Left lobe of liver (tissue), 2 donors: ENCODE data around the gene PHOX2B. TPM values are rescaled to one million over a fixed set of nuclear protein-coding genes. Genes with fewer than 3 reads are reported as not detected.
"Not testable (repeated sequence)": the region's sequence is repeated elsewhere in the genome, so short reads cannot be mapped to it uniquely, and the experiment has no call there.

Experiments used
- ATAC-seq: fragments of 200-7000 bp; cut with Tn5 transposase; one replicate; pipeline ENCODE4 v1.9.1; 2020; ENCODE audit warnings: mild to moderate bottlenecking, moderate library complexity
- DNase-seq: peaks from one replicate; pipeline ENCODE4 v3.0.0-alpha.2; 2020; ENCODE audit warnings: low spot score
- total RNA-seq: library from RNA; stranded (reverse); gene quantifications from one replicate; pipeline ENCODE4 v1.2.1, GENCODE V29; 2021
- donor health status: DM: no; HTN: no; CAD: no; lungs with moderate emphysema.
- donor health status: DM: no; HTN: yes; CAD: no.

PHOX2B gene
- total RNA-seq, 1 donor from 2014 or later, result not detected

GRCh38 chr4:41749631-41750039, 1.1 kb upstream of the PHOX2B start:
- ATAC-seq (no peak), DNase-seq (no peak)

- DNase-seq, result no peak
These were observed 403 bp downstream of the PHOX2B start for GRCh38 chr4:41748074-41748570.

GRCh38 chr4:41747230-41748055, 1.1 kb downstream of the PHOX2B start:
- ATAC-seq, result no peak
- no peak for DNase-seq

More at GRCh38 chr4:41748074-41748570, 403 bp downstream of the PHOX2B start:
- no peak for ATAC-seq

GRCh38 chr4:41746440-41747229, 1.9 kb downstream of the PHOX2B start:
- ATAC-seq (no peak), DNase-seq (no peak)

GRCh38 chr4:41746025-41746439, 2.5 kb downstream of the PHOX2B start:
- ATAC-seq (no peak), DNase-seq (no peak)

GRCh38 chr4:41745292-41746024, 3.1 kb downstream of the PHOX2B start:
- ATAC-seq (no peak), DNase-seq (no peak)

- DNase-seq, result no peak
- no peak for ATAC-seq
These were observed 3.8 kb downstream of the PHOX2B start for GRCh38 chr4:41744572-41745291.

- DNase-seq (no peak), ATAC-seq (no peak)
These were observed 7.2 kb downstream of the PHOX2B start for GRCh38 chr4:41741354-41741753.

- not testable (repeated sequence) for ATAC-seq, DNase-seq
These were observed 11.0 kb downstream of the PHOX2B start for GRCh38 chr4:41737491-41737890.

GRCh38 chr4:41734371-41734770, 14.2 kb downstream of the PHOX2B start:
- DNase-seq (no peak), ATAC-seq (no peak)

GRCh38 chr4:41731569-41732126, 16.9 kb downstream of the PHOX2B start:
- ATAC-seq, result no peak
- DNase-seq, result no peak

- DNase-seq, result no peak
- no peak for ATAC-seq
These were observed 20.0 kb downstream of the PHOX2B start for GRCh38 chr4:41728573-41728913.

- DNase-seq (no peak), ATAC-seq (no peak)
These were observed 20.5 kb downstream of the PHOX2B start for GRCh38 chr4:41727861-41728572.

GRCh38 chr4:41725254-41725653, 23.3 kb downstream of the PHOX2B start:
- DNase-seq (no peak), ATAC-seq (no peak)

GRCh38 chr4:41723286-41723685, 25.2 kb downstream of the PHOX2B start:
- DNase-seq (no peak), ATAC-seq (no peak)

GRCh38 chr4:41722181-41722580, 26.3 kb downstream of the PHOX2B start:
- ATAC-seq (no peak), DNase-seq (no peak)

GRCh38 chr4:41719417-41719816, 29.1 kb downstream of the PHOX2B start:
- ATAC-seq (no peak), DNase-seq (no peak)

GRCh38 chr4:41718907-41719306, 29.6 kb downstream of the PHOX2B start:
- ATAC-seq (no peak), DNase-seq (no peak)

GRCh38 chr4:41715155-41715554, 33.4 kb downstream of the PHOX2B start:
- DNase-seq (no peak), ATAC-seq (no peak)
